ENCODE measurements around the gene HTR4.

Gene HTR4

GRCh38 chr5:148626986-148627385 is 27.3 kb downstream of the HTR4 start:
- Histone ChIP-seq H4K8ac (ENCODE audit: low read length) (no peak overlapping the region), H3K9me3 (ENCODE audit: control insufficient read depth, low read length) (no peaks in the 10 kb centered on the region), H2BK5ac (ENCODE audit: low read depth, low read length, poor library complexity, severe bottlenecking) (no peak overlapping the region), H3K4me1 (ENCODE audit: control insufficient read depth, insufficient read depth, low read depth, low read length) (no peaks in the 10 kb centered on the region), H3K4me3 (ENCODE audit: insufficient read depth in 1 of 2, low read depth in 1 of 2, low read length in 2 of 2) (no peak overlapping the region), H2AK5ac (ENCODE audit: low read length, severe bottlenecking) (no peak overlapping the region), H2AFZ (ENCODE audit: low read depth, low read length) (no peak overlapping the region), H3K4ac (ENCODE audit: low read depth in 1 of 2, low read length in 2 of 2) (no peak overlapping the region), H3K36me3 (ENCODE audit: control insufficient read depth in 1 of 2, insufficient read depth in 2 of 2, low read depth in 1 of 2, low read length in 2 of 2) (no peaks in the 10 kb centered on the region), H3K4me2 (ENCODE audit: low read length, poor library complexity, severe bottlenecking) (no peak overlapping the region), H3K9ac (ENCODE audit: low read length) (no peak overlapping the region), H3K18ac (ENCODE audit: low read depth in 1 of 2, low read length in 2 of 2) (no peak overlapping the region), H3K14ac (ENCODE audit: low read length in 2 of 2) (no peak overlapping the region), H3K27ac (ENCODE audit: low read length, poor library complexity, severe bottlenecking) (no peak overlapping the region), H3K27me3 (ENCODE audit: control insufficient read depth in 1 of 2, insufficient read depth in 1 of 2, low read length in 2 of 2) (peaks cover 0 to 6% of the 10 kb centered on the region in 2 experiments), H4K91ac (ENCODE audit: low read length) (no peak overlapping the region), H2BK120ac (ENCODE audit: low read depth, low read length) (no peak overlapping the region), H2BK15ac (ENCODE audit: low read depth, poor library complexity, severe bottlenecking) (no peak overlapping the region), H3K23ac (ENCODE audit: low read length in 2 of 2) (no peak overlapping the region), H3K79me1 (replicated peaks; ENCODE audit: low read length, poor library complexity, severe bottlenecking) (no peaks in the 10 kb centered on the region), H2BK12ac (ENCODE audit: low read length in 2 of 2) (no peak overlapping the region)
- DNase-seq, result no peak
- 74% methylated on average over 5 of the region's 5 CpGs for WGBS

- no peak overlapping the region for H2AK5ac ChIP-seq (ENCODE audit: low read length, severe bottlenecking)
- no peak overlapping the region for H2BK120ac ChIP-seq (ENCODE audit: low read depth, low read length)
- no peaks in the 10 kb centered on the region for H3K79me1 ChIP-seq (replicated peaks; ENCODE audit: low read length, poor library complexity, severe bottlenecking)
- H3K27me3 ChIP-seq (ENCODE audit: control insufficient read depth in 1 of 2, insufficient read depth in 1 of 2, low read length in 2 of 2), result peaks cover 0 to 6% of the 10 kb centered on the region in 2 experiments
- WGBS, result 95% methylated on average over 2 of the region's 3 CpGs
- no peaks in the 10 kb centered on the region for H3K9me3 ChIP-seq (ENCODE audit: control insufficient read depth, low read length)
- no peak overlapping the region for H2BK15ac ChIP-seq (ENCODE audit: low read depth, poor library complexity, severe bottlenecking)
- no peak overlapping the region for H3K4me3 ChIP-seq (ENCODE audit: insufficient read depth in 1 of 2, low read depth in 1 of 2, low read length in 2 of 2)
- H4K91ac ChIP-seq (ENCODE audit: low read length), result no peak overlapping the region
- no peak overlapping the region for H2BK12ac ChIP-seq (ENCODE audit: low read length in 2 of 2)
- H2BK5ac ChIP-seq (ENCODE audit: low read depth, low read length, poor library complexity, severe bottlenecking), result no peak overlapping the region
- no peak overlapping the region for H4K8ac ChIP-seq (ENCODE audit: low read length)
- H3K14ac ChIP-seq (ENCODE audit: low read length in 2 of 2), result no peak overlapping the region
- no peak overlapping the region for H3K23ac ChIP-seq (ENCODE audit: low read length in 2 of 2)
- DNase-seq, result no peak
- no peak overlapping the region for H3K4me2 ChIP-seq (ENCODE audit: low read length, poor library complexity, severe bottlenecking)
- no peak overlapping the region for H2AFZ ChIP-seq (ENCODE audit: low read depth, low read length)
- H3K9ac ChIP-seq (ENCODE audit: low read length), result no peak overlapping the region
- H3K4ac ChIP-seq (ENCODE audit: low read depth in 1 of 2, low read length in 2 of 2), result no peak overlapping the region
- no peak overlapping the region for H3K18ac ChIP-seq (ENCODE audit: low read depth in 1 of 2, low read length in 2 of 2)
- no peaks in the 10 kb centered on the region for H3K36me3 ChIP-seq (ENCODE audit: control insufficient read depth in 1 of 2, insufficient read depth in 2 of 2, low read depth in 1 of 2, low read length in 2 of 2)
- no peaks in the 10 kb centered on the region for H3K4me1 ChIP-seq (ENCODE audit: control insufficient read depth, insufficient read depth, low read depth, low read length)
- no peak overlapping the region for H3K27ac ChIP-seq (ENCODE audit: low read length, poor library complexity, severe bottlenecking)
These were observed 28.2 kb downstream of the HTR4 start for GRCh38 chr5:148626081-148626613.

GRCh38 chr5:148625250-148625649 is 29.1 kb downstream of the HTR4 start:
- Histone ChIP-seq H3K4ac (ENCODE audit: low read depth in 1 of 2, low read length in 2 of 2) (no peak overlapping the region), H2AK5ac (ENCODE audit: low read length, severe bottlenecking) (no peak overlapping the region), H3K4me2 (ENCODE audit: low read length, poor library complexity, severe bottlenecking) (no peak overlapping the region), H3K4me3 (ENCODE audit: insufficient read depth in 1 of 2, low read depth in 1 of 2, low read length in 2 of 2) (no peak overlapping the region), H3K23ac (ENCODE audit: low read length in 2 of 2) (no peak overlapping the region), H2BK12ac (ENCODE audit: low read length in 2 of 2) (no peak overlapping the region), H3K9me3 (ENCODE audit: control insufficient read depth, low read length) (no peaks in the 10 kb centered on the region), H4K91ac (ENCODE audit: low read length) (no peak overlapping the region), H3K14ac (ENCODE audit: low read length in 2 of 2) (no peak overlapping the region), H2AFZ (ENCODE audit: low read depth, low read length) (no peak overlapping the region), H3K79me1 (replicated peaks; ENCODE audit: low read length, poor library complexity, severe bottlenecking) (no peaks in the 10 kb centered on the region), H3K9ac (ENCODE audit: low read length) (no peak overlapping the region), H3K36me3 (ENCODE audit: control insufficient read depth in 1 of 2, insufficient read depth in 2 of 2, low read depth in 1 of 2, low read length in 2 of 2) (no peaks in the 10 kb centered on the region), H3K27ac (ENCODE audit: low read length, poor library complexity, severe bottlenecking) (no peak overlapping the region), H2BK120ac (ENCODE audit: low read depth, low read length) (no peak overlapping the region), H3K18ac (ENCODE audit: low read depth in 1 of 2, low read length in 2 of 2) (no peak overlapping the region), H3K4me1 (ENCODE audit: control insufficient read depth, insufficient read depth, low read depth, low read length) (no peaks in the 10 kb centered on the region), H2BK5ac (ENCODE audit: low read depth, low read length, poor library complexity, severe bottlenecking) (no peak overlapping the region), H4K8ac (ENCODE audit: low read length) (no peak overlapping the region), H2BK15ac (ENCODE audit: low read depth, poor library complexity, severe bottlenecking) (no peak overlapping the region), H3K27me3 (ENCODE audit: control insufficient read depth in 1 of 2, insufficient read depth in 1 of 2, low read length in 2 of 2) (peaks cover 0 to 6% of the 10 kb centered on the region in 2 experiments)
- no peak for DNase-seq
- WGBS, result 95% methylated on average over 2 of the region's 2 CpGs

GRCh38 chr5:148623741-148624140 is 30.6 kb downstream of the HTR4 start:
- no peak overlapping the region for H3K14ac ChIP-seq (ENCODE audit: low read length in 2 of 2)
- H4K8ac ChIP-seq (ENCODE audit: low read length), result no peak overlapping the region
- H2AFZ ChIP-seq (ENCODE audit: low read depth, low read length), result no peak overlapping the region
- no peak overlapping the region for H2BK15ac ChIP-seq (ENCODE audit: low read depth, poor library complexity, severe bottlenecking)
- H3K4me2 ChIP-seq (ENCODE audit: low read length, poor library complexity, severe bottlenecking), result no peak overlapping the region
- WGBS, result 77% methylated on average over 5 of the region's 7 CpGs
- no peaks in the 10 kb centered on the region for H3K4me1 ChIP-seq (ENCODE audit: control insufficient read depth, insufficient read depth, low read depth, low read length)
- no peak overlapping the region for H2BK5ac ChIP-seq (ENCODE audit: low read depth, low read length, poor library complexity, severe bottlenecking)
- no peaks in the 10 kb centered on the region for H3K36me3 ChIP-seq (ENCODE audit: control insufficient read depth in 1 of 2, insufficient read depth in 2 of 2, low read depth in 1 of 2, low read length in 2 of 2)
- no peak for DNase-seq
- H3K9me3 ChIP-seq (ENCODE audit: control insufficient read depth, low read length), result no peaks in the 10 kb centered on the region
- H2AK5ac ChIP-seq (ENCODE audit: low read length, severe bottlenecking), result no peak overlapping the region
- no peak overlapping the region for H3K23ac ChIP-seq (ENCODE audit: low read length in 2 of 2)
- H3K4ac ChIP-seq (ENCODE audit: low read depth in 1 of 2, low read length in 2 of 2), result no peak overlapping the region
- H3K79me1 ChIP-seq (replicated peaks; ENCODE audit: low read length, poor library complexity, severe bottlenecking), result no peaks in the 10 kb centered on the region
- no peak overlapping the region for H4K91ac ChIP-seq (ENCODE audit: low read length)
- peaks cover 0 to 6% of the 10 kb centered on the region in 2 experiments for H3K27me3 ChIP-seq (ENCODE audit: control insufficient read depth in 1 of 2, insufficient read depth in 1 of 2, low read length in 2 of 2)
- H3K27ac ChIP-seq (ENCODE audit: low read length, poor library complexity, severe bottlenecking), result no peak overlapping the region
- no peak overlapping the region for H3K4me3 ChIP-seq (ENCODE audit: insufficient read depth in 1 of 2, low read depth in 1 of 2, low read length in 2 of 2)
- H3K9ac ChIP-seq (ENCODE audit: low read length), result no peak overlapping the region
- H2BK12ac ChIP-seq (ENCODE audit: low read length in 2 of 2), result no peak overlapping the region
- no peak overlapping the region for H2BK120ac ChIP-seq (ENCODE audit: low read depth, low read length)
- no peak overlapping the region for H3K18ac ChIP-seq (ENCODE audit: low read depth in 1 of 2, low read length in 2 of 2)
